Stimulated activated CD8-positive, alpha-beta memory T cell treated with anti-CD3 and anti-CD28 coated beads, Interleukin-15, amount 100 ng/mL, for 1 hour (primary cell): ENCODE results near the gene CAMK2B.

ENCODE experiments used
- DNase-seq: peaks from one replicate; pipeline ENCODE4 v3.0.0-alpha.2; 2020; ENCODE audit warnings: low read depth

Gene CAMK2B

DNA sequence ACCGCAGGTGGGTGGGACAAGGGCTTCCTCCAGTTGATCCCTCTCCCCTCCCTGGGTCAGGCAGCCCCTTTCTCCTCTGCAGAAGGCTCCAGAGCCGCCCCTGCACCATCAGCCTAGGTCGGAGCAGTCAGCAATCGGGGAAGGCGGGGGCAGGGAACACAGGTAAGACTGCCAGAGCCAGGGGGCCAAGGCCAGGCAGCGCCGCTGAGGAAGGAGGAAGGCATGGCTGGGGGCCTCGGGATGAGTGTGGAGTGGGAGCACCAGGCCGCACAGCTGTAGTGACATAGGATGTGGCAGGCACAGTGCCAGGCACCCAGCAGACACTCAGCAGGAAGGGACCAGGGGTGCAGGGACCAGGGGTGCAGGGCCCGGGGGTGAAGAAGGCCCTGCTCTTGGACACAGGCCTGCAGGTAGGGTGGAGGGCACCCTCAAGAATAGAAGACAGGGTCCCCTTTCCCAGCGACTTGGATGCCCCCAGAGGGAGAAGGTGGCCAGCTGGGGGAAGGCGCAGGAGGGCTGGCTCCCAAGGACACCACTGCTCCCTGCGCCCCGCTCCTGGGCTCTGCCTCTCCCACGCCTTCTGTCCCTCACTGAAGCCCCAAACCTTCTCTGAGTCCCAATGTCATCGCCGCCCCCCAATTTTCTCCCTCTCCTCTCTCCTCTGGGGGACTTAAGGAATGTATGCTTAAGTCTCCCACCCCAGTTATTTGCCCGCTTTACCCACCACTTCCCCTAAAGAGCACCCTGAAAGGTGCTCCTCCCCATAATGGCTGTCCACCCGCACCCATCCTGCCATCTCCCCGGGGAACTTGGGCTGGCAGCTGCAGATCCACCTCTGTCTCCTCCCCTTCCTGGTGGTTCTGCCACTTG is 38.5 kb downstream of the CAMK2B start:
- DNase-seq: no peak

DNA sequence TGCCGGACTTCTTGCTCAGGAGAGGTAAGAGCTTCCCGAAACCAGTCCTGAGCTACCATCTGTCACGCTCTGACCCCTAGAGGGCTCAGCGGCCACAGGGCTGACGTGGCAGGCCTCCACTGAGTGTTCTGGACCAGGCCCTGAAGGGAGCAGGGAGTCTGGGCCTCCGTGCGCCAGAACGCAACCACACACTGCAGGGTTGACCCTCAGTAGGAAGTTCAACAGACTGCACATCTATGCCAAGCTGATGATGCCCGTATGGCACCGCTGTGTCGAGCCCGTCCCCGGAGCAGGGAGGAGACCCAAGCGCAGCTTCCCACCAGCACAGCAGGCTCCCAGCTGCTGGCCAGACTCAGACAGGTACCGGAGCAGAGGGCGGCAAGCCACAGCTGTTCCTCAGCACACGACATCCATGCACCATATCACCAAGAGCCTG is 39.2 kb downstream of the CAMK2B start:
- DNase-seq: no peak

DNA sequence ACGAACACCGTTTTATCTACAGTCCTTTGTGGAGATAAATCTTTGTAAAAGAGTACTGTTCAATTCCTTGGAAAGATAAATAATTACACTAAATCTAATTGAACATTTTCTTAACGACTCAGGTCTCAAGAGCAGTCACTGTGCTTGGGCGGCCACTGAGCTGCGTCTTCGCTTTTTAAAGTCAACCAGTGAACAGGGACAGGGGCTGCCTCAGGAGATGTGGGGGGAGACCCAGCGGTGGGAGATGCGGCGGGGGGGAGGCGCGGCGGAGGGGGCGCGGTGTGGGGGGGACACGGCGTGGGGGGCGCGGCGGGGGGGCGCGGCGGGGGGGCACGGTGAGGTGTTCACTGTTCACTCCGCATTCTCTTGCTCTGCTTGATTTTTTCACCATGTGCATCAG is 39.8 kb downstream of the CAMK2B start:
- DNase-seq: no peak

DNA sequence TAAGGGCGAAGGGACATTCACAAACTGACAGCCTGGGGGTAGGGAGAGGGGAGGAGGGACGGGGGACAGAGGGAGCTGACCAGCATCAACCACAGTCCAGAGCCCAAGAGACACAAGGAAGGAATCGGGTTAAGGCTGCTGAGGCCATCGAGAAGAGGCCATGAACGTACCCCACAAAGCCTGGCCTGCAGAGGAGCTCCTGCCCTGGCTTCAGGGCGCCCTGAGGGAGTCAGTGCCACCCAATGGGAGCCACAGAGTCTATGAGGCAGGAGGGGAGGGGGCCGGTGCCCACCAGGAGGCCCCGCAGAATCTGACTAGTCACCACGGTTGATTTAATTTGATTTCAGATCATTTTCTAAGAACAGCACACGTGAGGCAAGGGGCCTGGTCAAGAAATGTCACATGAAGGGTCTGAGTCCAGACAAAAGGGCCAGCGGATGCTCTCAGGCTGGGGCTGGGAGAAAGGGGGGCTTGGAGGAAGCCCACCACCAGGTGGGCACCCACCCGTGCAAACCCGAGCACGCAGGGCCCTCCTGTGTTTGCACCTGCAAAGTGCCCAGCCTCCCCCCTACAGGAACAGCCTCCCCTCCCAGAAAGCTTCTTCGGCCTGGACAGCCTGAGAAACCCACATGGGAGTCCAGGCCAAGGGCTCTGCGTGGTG is 40.4 kb downstream of the CAMK2B start:
- DNase-seq: no peak

DNA sequence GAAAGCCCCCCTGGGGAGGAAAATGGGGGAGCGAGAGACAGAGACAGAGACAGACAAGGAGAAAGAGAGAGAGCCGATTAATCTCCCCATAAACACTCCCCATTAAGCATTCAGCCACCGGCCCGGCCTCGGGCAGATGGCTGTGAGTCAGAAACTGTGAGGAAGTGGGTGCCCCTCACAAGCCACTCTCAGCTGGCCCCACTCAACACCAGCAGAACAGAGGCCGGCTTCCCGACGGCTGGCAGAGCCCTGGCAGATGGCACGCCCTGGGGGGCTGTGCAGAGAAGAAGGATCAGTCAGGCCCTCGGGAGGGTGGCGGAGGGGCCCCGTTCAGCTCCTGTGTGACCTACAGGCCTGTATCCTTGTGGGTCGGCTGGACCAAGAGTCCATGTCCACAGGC is 41.2 kb downstream of the CAMK2B start:
- DNase-seq: no peak

DNA sequence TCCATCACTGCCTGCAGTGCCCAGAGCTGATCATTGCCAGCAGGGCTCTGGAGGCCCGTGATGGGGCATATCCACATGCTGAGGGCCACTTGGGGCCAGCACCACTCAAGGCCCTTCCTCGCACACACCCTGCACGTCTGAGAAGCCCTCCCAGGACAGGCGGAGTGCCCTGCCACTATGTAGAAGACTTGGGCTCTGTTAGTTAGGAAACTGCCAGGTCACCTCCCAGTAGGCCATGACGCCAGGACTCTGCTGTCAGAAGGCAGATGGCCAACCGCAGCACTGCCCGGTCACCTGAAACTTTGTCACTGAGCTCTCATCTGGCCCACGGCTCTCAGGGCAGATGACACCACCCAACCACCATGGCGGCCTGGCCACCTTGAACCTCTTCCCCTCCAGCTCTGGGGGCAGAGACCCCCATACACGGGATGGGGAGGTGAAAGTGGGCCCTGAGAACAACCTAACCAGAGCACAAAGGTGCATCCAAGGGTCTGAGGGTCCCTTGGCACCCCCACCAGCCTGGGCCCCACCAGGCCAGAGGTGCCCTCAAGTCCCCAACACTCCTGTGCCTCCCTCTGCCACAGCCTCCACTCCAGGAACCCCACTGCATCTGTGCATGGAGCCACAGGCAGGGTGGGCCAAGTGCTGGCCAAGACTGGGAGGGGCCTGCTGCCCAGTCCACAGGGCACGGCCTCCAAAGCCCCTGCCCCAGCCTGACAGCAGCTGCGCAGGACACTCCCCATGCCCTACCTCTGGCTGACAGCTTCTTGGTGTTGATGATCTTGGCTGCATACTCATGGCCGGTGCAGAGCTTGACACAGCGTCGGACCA is 41.8 kb downstream of the CAMK2B start:
- no peak for DNase-seq

DNA sequence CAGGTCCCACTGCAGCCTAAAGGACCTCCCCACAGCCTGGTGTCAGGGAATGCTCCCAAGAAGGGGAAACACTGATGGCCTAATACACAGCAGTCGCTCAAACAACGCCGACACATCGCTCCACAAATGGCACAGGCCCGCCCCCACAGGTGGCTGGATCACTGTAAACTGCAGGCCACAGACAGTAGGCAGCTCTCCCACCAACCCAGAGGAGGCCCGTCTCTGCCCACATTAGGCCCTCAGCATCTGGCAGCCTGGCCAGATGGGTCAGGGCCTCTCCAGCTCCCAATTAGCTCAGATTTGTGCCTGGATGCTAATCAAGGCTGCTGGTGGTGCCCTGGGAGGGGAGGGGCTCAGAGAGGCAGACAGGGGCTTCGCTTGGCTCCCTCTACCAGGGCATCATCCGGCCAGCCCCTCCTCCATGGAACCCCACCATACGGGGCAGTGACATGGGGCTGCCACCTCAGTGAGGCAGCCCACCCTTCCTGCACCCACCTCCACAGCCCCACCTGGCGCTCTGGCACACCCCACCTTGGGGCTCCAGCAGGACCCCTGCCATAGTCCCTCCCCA is 42.7 kb downstream of the CAMK2B start:
- no peak for DNase-seq

DNA sequence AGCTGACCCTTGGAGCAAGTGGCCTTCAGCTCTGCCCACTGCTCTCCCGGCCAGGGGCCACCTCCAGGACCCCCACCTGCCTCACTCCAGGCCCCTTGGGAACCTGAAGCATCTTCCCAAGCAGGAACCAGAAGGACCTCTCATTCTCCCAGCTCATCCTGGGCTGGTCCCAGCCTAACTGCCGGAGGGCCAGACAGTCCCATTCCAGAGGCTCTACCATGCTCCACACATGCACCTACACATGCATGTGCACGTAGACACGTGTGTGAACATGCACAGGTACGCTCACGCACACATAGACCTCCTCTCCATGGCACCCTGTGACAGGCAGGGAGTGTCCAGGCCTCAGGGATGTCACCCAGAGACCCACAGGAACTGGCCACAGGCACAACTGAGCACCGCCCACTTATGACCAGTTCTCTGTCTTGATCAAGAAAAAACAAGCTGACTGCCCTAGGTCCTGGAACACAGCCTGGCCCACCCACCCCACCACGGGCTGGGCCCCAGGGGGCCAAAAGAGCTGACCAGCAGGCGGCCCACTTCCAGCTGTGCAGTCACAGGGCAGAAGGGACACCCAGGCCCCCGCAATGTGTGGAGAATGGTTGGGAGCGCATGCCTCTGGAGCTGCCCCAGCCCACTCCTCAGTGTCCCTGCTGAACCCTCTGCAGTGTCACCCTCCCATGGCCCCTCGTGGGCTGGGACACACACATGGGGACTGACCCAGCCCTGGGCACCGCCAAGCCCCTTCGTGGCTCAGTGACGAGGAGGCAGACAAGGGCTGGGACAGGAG is 43.4 kb downstream of the CAMK2B start:
- no peak for DNase-seq

DNA sequence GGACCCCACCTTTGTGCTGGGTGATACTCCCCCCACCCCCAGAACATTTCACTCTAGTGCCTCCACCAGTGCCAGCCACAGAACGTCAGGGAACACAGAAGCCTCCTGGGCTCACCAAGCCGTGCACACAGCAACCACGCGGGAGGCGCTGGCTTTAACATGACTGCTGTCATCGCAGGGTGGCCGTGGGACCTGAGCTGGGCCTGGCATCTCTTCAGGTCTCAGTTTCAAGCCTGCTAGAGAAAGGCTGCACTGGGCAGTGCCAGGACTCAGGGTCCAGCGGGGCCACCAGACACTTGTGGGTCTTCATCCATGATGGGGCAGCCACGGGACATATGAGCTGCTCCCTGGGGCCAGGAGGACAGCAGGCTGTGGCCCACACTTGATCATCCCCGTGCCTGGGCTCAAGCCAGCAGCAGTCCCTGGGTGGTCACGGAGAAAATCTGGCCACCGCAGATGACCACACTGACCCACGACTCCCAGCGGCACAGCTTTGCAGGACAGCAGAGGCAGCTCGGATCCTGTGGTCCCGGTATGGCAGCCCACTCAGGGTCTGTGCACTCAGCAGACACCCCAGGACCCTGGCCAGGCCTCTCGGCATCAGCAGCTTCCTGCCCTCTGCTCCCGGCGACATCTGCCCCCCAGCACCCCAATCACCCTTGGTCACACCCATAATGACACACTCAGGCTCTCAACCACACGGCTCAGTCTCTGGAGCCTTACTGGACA is 44.2 kb downstream of the CAMK2B start:
- DNase-seq: no peak

DNA sequence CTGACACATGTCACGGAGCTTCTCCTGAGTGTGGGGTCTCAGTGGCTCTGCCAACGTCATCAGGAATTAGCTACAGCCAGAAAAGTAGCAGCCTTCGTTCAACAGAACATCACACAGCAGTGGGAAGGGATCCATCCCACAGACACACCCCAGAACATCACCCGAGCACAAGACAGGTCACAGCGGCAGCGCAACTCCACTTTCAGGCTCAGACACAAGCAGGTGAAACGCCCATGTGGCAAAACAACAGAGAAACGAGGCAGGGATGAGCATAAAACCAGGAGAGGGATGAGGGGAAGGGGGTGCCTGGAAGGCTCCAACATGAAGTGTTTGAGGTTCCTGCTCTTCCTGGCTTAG is 44.8 kb downstream of the CAMK2B start:
- DNase-seq: no peak

DNA sequence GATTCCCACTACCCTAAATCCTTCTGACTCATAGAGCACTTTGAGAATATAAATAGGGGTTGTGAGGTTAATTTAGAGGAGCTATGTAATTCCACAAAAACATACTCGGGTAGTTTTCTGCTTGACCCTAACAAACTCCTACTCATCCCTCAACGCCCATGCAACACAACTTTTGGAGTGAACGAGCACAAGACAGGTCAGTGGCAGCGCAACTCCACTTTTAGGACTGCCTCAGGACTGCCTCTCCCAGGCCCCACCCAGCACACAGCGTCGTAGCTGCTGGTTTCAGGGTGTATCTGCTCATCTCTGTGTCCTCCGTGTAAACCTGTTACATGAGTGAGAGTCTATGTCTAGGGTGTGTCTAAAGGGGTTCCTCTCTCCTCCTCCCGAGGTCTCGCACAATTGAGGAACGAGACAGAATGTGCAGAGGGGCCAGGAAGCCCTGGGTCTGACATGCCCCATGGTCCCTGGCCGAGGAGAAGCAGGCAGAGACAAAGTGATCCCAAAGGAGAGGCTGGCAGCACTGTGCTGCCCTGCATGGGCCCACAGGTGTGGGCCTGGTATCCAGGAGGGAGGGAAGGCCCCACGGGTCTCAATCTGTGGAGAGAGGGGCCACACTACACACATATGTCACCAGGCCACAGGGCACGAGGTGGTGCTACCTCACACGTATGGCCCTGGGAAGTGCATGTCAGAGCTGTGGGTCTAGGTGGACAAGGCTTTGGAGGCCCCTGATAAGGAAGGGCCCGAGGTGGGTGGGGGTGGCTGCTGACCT is 45.5 kb downstream of the CAMK2B start:
- no peak for DNase-seq

DNA sequence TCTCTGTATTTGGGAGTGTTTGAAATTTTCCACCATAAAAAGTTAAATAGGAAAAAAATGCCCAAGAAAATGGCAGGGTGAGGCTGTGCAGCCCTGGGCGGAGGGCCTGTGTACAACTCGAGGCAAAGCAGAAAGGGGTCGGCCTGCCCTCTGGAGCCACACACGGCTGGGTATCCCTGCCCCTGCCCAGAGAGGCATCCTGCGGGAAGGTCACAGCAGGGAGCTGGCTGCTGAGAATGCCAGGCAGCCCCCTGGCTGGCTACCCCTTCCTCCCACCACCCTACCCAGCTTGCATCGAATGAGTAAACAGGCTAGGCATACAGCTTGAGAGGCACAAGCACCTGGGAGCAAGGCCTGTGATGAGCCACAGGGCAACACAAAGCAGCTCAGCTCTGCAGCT is 46.1 kb downstream of the CAMK2B start:
- DNase-seq: no peak

DNA sequence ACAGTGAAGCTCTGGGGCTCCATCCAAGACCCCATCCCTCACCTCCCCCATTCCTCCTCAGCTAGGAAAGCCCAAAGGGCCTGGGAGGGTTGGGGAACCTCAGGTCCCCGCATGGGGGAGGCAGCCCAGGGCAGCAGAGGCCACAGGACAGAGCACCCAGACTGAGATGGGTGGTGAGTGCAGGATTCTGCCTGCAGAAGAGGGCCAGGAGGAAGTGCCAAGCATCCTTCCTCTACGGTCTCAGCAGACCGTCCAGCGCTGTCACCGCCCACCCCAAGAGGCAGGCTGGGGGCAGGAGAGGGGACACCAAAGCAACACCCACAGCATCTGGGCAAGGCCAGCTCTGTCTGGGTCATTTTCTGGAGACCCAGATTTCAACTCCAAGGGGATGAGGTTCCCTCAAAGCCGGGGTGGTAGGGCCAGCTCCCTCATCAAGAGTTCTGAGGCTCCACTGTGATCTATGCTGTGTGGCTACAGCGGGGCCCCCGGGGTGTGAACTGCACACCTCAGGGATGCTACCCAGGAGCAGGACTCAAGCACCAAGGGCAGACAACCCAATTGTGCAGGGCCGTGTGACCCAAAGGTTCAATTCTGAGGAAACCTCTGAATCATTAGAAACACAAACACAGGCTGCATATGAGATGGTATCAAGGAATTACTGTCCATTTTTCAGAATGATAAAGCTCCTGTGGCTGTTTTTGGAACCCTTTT is 46.8 kb downstream of the CAMK2B start:
- DNase-seq: no peak

DNA sequence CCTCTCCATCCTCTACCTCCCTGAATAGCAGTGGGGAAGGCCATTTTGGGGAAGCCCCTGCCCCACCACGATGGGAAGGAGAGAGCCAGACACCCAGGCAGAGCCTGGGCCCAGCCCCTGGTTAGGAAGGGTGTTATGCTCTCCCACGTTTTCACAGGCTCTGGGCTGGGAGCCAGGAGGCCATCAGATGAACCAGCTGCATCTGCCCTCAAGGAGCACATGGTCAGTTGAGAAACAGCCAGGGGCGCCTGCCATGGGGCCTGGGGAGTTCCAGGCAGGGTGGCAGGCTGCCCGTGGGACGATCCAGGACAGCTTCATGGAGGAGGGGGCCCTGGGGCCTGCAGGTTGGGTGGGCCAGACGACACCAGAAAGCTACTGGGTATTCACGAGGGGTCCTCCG is 47.5 kb downstream of the CAMK2B start:
- DNase-seq: no peak

DNA sequence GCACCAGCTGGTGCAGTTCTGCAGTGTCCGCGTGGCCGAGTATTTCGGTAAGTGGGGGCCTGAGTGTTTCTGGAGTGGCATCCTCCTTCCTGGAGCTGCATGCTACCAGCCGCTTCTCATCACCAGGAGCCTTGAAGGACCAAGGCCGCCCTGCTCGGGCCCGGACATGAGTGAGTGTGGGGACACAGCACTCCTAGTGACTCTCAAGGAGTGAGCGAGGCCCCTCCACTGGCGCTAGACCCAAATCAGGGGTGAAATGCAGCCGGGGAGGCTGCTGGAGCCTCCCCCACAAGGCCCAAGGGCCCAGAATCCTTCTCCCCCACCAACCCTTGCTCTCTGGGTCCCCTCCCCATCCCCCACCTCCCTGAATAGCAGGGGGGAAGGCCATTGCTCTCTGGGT is 48.0 kb downstream of the CAMK2B start:
- no peak for DNase-seq

DNA sequence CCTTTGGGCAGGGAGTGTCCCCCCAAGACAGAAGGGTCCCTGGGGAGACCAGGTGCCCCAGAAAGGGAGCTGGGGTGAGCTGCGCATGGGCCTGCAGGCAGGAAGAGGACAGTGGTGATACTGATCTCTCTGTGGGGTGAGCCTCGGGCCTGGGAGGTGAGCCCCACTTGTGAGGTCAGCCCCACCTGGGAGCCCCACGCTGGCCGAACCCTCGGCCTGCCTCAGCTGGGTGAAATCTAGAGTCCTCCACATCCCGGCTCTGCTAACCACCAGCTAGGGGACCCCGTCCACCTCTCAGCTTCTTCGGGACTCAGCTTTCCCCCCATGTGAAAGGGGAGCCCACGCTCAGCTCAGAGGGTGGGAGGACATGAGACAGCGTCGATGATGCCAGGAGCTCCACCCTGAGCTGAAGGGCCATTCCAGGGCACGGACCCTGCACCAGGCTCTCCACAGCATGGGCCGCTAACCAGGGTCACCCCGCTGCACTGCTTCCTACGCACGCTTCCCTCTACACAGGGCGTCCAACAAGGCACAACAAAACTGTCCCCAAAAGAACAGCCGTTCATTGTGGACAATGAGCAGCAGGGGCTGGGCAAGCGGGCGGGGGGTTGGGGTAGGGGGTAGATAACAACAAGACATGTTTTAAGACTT is 48.7 kb downstream of the CAMK2B start:
- DNase-seq: no peak

DNA sequence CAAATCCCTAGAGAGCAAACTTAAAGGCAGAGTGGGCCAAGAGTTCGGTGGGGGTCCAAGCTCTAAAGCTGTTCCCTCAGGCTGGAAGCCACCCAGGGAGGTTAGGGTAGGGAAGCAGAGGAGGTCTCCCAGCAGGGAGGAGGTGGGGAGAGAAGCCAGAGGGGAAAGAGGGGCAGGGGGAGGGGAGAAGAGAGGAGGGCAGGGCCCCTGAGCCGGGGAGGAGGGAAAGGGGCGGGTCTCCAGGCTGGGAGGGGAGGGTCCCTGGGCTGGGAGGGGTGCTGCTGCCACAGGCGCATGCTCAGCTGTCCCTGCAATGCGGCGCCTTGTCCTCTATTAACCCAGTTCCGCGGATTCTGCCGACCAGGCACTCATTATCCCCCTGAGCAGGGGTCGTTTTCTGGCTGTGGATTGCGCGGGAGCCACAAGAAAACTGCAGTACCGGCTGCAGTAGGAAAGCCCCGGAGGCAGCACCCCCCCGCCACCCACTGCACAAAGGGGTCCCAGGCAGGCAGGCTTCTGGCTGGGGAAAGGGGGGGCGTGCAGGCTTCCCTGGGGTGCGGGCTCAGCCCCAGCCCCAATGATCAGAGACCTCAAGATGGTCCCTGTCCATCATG is 49.3 kb downstream of the CAMK2B start:
- DNase-seq: no peak

DNA sequence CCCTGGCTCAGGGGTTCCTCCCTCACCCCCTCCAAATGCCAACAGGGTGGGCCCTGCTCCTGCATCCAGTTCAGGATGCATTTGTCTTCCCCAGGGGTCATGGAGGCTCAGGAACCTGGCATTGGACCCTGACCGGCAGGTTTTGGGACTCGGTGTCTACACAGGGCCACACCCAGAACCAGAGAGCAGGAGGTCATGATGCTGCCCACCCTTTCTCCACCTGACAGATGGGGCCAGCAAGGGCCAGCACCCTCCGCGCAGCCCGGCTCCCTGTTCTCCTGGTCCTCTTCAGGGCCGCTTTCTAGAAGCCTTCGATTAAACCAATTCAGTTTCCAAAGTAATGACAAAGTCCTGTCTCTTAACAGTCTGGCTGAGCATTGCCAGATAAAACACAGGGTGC is 50.2 kb downstream of the CAMK2B start:
- no peak for DNase-seq

DNA sequence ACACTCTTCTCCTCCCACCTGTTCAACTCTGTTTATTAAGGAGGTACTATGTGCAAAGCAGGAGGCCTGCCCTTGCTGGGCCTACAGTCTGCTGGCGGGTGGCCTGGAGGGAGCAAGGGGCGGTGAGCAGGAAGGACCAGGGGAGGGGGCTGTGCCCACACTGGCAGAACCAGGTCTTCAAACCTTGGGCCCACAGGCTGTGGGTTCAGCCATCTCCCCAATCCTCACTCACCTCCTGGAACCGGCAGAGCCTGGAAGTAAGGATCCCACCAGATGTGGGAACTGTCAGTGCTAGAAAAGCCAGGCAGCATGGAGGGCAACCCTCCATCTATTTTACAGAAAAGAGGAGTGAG is 50.8 kb downstream of the CAMK2B start:
- DNase-seq: no peak
